ENCODE results near the gene CDC42EP4. TPM values are rescaled to one million over a fixed set of nuclear protein-coding genes. Genes with fewer than 3 reads are reported as not detected.

The CDC42EP4 gene, protein sequence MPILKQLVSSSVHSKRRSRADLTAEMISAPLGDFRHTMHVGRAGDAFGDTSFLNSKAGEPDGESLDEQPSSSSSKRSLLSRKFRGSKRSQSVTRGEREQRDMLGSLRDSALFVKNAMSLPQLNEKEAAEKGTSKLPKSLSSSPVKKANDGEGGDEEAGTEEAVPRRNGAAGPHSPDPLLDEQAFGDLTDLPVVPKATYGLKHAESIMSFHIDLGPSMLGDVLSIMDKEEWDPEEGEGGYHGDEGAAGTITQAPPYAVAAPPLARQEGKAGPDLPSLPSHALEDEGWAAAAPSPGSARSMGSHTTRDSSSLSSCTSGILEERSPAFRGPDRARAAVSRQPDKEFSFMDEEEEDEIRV
- 36.9 and 38.1 TPM in 2 replicates for total RNA-seq

DNA sequence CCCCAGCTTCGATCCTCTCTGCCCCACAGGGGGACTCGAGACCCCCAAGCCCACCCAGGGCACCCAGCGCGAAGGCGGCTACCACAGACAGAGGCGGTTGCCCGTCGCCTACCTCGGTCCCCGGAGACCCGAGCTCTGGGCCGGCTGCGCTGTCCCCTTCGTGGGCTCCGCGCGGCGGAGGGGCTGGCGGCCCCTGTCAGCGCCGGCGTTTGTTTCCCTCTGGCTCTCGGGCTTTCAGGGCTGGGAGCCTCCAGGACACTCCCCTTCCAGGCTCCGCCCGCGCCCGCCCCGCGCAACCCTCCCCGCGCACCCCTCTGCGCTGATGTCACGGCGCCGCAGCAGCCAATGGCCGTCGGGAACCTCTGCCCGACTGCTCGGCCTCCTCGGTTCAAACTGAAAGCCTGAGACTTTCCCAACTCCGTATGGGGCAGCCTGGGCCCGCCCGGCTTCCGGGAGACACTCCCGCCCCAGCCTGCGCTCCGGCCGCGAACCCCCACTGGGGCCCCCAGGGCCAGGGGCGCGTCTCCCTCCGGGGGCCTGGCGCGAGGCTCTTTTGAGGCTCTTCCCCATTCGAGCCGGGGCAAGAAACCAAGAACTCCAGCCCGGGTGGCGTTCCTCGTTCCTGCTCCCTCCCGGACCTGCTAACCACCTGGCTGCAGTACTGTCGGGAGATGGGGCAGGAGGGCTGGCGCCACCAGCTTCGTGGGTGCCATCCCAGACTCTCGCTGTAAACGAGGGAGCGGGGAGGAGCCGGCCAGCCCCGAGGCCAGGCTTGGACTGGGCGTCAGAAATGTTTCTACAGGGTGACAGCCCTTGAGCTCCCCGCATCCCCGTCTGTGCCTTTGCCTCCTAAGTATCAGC is at the start of gene CDC42EP4:
Gene CDC42EP4, minus strand, starts transcription at position 221 of the 861 bp plus-strand sequence. CDS start 25,501 bp downstream, outside the sequence.

DNA sequence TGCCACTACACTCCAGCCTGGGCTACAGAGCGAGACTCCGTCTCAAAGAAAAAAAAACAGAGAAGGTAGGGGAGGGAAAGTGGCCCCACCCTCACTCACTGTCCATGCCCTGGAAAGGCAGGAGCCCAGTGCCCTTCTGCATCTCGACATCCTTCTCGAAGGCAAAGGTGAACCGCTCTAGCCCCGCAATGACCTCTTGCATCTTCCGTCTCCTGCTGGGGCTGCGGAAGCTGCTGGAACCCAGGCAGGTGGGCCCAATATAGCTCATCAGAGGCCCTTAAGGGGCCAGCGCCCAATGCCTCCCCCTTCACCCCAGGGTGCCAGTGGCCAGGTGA is 50.2 kb downstream of the CDC42EP4 start, which contains the start of gene CPSF4L:
Gene CPSF4L, minus strand, starts transcription at position 264 of the 335 bp plus-strand sequence. Its CDS starts 62 bp downstream, at position 202.

Other genes starting within 250 kb of the CDC42EP4 start
- gene SLC39A11, start 219.3 kb downstream of the CDC42EP4 start, total RNA-seq, result 39.4 and 48.5 TPM in 2 replicates
- gene SSTR2, start 147.0 kb downstream of the CDC42EP4 start, total RNA-seq, result under 0.01 TPM in 1 of 2 replicates, not detected in the other
- gene COG1, start 118.9 kb downstream of the CDC42EP4 start, total RNA-seq, result 17.2 and 20.5 TPM in 2 replicates
- gene CPSF4L, start 50.1 kb downstream of the CDC42EP4 start, total RNA-seq, result not detected in 2 replicates

Measured in uterine smooth muscle cell (primary cell).